GM06990 (cell line): ENCODE results near the gene EPHB1.

Source experiments
- DNase-seq: peaks from one replicate; pipeline ENCODE4 v3.0.0-alpha.2; 2011; ENCODE audit not compliant: insufficient read length; ENCODE audit errors: extremely low read depth
- H3K27me3 ChIP-seq: replicated peaks from 2 replicates; pipeline ENCODE4 v1.6.0; 2011; ENCODE audit warnings: low read length; ENCODE audit not compliant: control insufficient read depth, insufficient read depth
- H3K36me3 ChIP-seq: 2 replicates; pipeline ENCODE4 v1.5.1; 2011; ENCODE audit warnings: low read length; ENCODE audit not compliant: control insufficient read depth, insufficient read depth
- H3K4me3 ChIP-seq: replicated peaks from 2 replicates; pipeline ENCODE4 v1.5.1; 2011; ENCODE audit warnings: low read depth, mild to moderate bottlenecking, control low read depth, low read length
- TF ChIP-seq, protein P1 (sequence below): IDR thresholded peaks from 2 replicates; pipeline ENCODE4 v1.5.1; 2011; ENCODE audit warnings: low read length, control low read depth, mild to moderate bottlenecking, inconsistent platforms; ENCODE audit not compliant: insufficient read depth, poor library complexity, severe bottlenecking

Gene EPHB1

DNA sequence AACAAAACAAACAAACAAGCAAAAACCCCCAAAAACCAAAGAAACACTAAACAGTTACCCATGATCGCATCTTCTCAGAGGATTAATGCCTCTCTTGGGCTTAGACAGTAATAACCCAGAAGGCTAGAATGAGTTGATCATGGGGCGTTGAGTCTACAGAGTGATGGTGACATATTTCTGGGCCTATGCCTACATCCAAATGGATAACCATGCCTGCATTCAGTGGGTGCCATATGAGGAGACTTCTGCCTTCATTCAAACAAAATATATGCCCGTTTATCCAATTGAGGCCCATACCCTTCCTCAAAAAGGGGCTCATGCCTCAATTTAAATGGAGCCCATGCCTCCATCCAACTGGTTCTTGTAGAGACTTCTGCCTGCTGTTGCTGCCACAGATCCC is 284.0 kb downstream of the EPHB1 start:
- TF ChIP-seq, protein P1, sequence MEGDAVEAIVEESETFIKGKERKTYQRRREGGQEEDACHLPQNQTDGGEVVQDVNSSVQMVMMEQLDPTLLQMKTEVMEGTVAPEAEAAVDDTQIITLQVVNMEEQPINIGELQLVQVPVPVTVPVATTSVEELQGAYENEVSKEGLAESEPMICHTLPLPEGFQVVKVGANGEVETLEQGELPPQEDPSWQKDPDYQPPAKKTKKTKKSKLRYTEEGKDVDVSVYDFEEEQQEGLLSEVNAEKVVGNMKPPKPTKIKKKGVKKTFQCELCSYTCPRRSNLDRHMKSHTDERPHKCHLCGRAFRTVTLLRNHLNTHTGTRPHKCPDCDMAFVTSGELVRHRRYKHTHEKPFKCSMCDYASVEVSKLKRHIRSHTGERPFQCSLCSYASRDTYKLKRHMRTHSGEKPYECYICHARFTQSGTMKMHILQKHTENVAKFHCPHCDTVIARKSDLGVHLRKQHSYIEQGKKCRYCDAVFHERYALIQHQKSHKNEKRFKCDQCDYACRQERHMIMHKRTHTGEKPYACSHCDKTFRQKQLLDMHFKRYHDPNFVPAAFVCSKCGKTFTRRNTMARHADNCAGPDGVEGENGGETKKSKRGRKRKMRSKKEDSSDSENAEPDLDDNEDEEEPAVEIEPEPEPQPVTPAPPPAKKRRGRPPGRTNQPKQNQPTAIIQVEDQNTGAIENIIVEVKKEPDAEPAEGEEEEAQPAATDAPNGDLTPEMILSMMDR, result no peak
- H3K36me3 ChIP-seq, result no peaks in the 10 kb centered on the region
- no peak for DNase-seq
- no peak overlapping the region for H3K4me3 ChIP-seq
- H3K27me3 ChIP-seq, result no peaks in the 10 kb centered on the region

DNA sequence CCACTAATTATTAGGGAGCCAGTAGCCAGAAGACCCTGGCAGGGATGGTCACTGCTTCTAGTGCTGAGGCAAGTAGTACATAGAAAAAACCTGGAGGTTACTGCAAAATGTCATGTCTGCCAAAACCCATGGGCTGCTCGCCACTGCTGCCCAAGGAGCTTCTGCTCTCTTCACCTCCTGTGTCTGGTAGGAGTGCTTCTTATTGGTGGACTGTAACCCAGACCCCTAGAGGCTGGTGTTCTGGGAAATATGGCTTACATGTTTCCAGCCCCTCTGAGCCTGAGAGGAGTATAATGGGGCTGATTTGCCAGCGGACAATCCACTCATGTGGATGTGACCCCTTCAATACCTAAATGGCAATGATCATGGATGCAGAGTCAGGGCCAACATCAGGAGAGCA is 286.4 kb downstream of the EPHB1 start:
- no peaks in the 10 kb centered on the region for H3K27me3 ChIP-seq
- TF ChIP-seq, protein P1, result no peak
- no peak overlapping the region for H3K4me3 ChIP-seq
- no peak for DNase-seq
- no peaks in the 10 kb centered on the region for H3K36me3 ChIP-seq

DNA sequence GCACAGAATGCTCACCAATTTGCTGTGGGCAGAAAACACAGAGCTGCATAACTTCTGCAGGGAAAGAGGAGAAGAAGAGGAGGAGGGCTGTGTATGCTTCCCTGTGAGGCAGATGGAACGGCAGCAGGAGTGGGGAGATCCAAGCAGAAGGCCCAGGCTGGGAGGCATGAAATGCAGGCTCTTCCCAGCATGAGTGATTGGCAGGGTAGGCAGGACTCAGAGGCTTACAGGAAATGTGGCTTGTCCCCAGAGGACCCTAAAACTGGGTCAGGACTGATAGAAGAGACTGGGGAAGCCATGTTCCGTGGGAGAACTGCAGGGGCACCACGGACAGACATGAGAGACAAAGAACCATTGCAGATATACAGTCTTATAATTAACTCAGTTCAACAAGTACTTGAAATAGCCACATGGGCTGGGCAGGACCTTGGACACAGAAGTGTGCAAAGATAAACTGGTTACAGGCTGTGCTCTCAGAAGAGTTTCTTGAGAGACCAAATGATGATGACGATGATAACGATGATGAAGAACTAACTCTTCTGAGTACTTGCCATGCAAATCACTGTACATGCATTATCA is 286.9 kb downstream of the EPHB1 start:
- TF ChIP-seq, protein P1, result no peak
- Histone ChIP-seq H3K4me3 (no peak overlapping the region), H3K36me3 (no peaks in the 10 kb centered on the region), H3K27me3 (no peaks in the 10 kb centered on the region)
- DNase-seq, result no peak

DNA sequence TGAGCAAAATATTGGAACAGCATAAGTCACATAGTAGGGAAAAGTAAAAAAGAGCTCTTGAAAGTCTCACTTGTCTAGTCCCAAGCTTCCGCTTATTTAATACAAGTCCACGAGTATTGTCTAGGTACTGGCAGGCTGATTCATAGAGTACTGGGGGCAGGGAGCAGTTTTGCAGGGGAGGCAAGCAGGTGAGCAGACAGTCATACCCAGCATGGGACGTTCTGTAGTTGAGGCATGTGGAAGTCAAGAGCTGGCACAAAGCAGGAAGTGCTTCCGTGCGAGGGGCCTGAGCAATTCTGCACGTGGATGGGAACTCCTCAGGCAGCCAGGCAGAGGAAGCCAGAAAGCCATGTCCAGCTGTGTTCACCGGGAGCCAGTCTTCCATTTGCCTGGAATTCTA is 287.6 kb downstream of the EPHB1 start:
- TF ChIP-seq, protein P1, result no peak
- Histone ChIP-seq H3K36me3 (no peaks in the 10 kb centered on the region), H3K4me3 (no peak overlapping the region), H3K27me3 (no peaks in the 10 kb centered on the region)
- DNase-seq, result no peak

DNA sequence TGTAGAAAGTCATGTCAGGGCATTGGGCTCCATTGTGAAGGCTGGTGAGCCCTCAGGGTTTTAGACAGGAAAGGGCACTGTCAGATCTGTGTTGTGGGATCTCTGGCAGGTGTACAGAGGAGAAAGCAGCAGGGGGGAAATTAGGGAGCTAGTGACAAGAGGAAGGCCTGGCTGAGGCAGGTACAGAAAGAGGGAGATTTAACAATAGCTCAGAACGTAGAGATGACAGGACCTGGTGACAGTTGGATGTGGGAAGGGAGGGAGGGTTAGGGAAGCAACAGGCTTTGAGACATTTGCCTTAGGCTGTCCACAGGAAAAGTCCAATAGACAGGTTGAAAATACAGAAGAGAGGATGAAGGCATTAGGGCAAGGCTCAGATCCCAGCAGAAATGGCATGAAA is 288.1 kb downstream of the EPHB1 start:
- DNase-seq, result no peak
- TF ChIP-seq, protein P1, result no peak
- H3K27me3 ChIP-seq, result no peaks in the 10 kb centered on the region

DNA sequence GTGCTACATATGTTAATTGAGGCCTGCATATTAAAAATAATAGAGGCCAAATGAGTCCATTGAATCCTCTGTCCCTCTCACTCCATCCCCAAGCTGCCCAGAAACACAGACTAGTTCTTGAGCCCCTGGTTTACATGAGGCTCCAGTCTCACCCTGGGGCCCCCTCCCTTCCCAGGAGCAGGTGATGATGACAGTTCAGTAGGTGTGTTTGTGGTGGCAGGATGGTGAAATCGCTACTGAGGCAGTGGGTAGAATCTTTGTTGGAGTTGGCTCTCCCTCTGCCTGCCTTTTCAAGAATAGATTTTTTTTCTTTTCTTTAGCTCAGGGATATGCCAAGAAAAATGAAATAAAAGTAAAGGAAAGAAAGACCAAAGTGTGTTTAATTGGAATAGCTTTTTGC is 288.7 kb downstream of the EPHB1 start:
- Histone ChIP-seq H3K36me3 (no peaks in the 10 kb centered on the region), H3K4me3 (no peak overlapping the region), H3K27me3 (no peaks in the 10 kb centered on the region)
- DNase-seq, result no peak
- TF ChIP-seq, protein P1, result no peak

More for the DNA sequence above, 288.1 kb downstream of the EPHB1 start:
- no peaks in the 10 kb centered on the region for H3K36me3 ChIP-seq
- H3K4me3 ChIP-seq, result no peak overlapping the region
